ENCODE data around the gene CLEC18C. TPM values are rescaled to one million over a fixed set of nuclear protein-coding genes. Genes with fewer than 3 reads are reported as not detected.

Gene CLEC18C
- total RNA-seq, 2 experiments from 2014 or later, result not detected

Other genes starting within 250 kb of the CLEC18C start
- under 1 TPM; 0.44 to 0.81 TPM for gene CLEC18A, start 222.5 kb upstream of the CLEC18C start, total RNA-seq
- gene PDPR, start 59.5 kb upstream of the CLEC18C start, total RNA-seq, result 10 to 100 TPM; 13.9 to 15.7 TPM
- 10 to 100 TPM; 22.3 to 24.5 TPM for gene EXOSC6, start 78.2 kb downstream of the CLEC18C start, total RNA-seq
- 100 to 1,000 TPM; 165 to 170 TPM for gene AARS1, start 115.7 kb downstream of the CLEC18C start, total RNA-seq
- 10 to 100 TPM; 31.2 to 36.6 TPM for gene DDX19B, start 125.4 kb downstream of the CLEC18C start, total RNA-seq
- gene DDX19A, start 173.1 kb downstream of the CLEC18C start, total RNA-seq, result 10 to 100 TPM; 34.8 to 39.3 TPM